Breast epithelium (tissue), 4 donors: ENCODE results near the gene NSUN3. TPM values are rescaled to one million over a fixed set of nuclear protein-coding genes. Genes with fewer than 3 reads are reported as not detected.

Experiments
- DNase-seq, 2 donors: peaks; one replicate each; pipeline ENCODE4 v3.0.0-alpha.2; 2019; ENCODE audit warnings: low spot score in 2 of 2
- H3K27ac ChIP-seq, 2 donors: fragments of 200-600 bp; sonication (generic) in 1 of 2; one replicate each; pipeline ENCODE4 v1.5.1; 2016 to 2019; ENCODE audit warnings: mild to moderate bottlenecking in 1 of 2
- H3K27me3 ChIP-seq, 2 donors: fragments of 200-600 bp; sonication (generic) in 1 of 2; one replicate each; pipeline versions ENCODE4 v1.5.1 to v1.6.0; 2017 to 2019; ENCODE audit warnings: control low read depth in 1 of 2, mild to moderate bottlenecking in 1 of 2
- H3K36me3 ChIP-seq: fragments of 200-600 bp; one replicate; pipeline ENCODE4 v1.5.1; 2019
- H3K4me1 ChIP-seq, 2 donors: fragments of 200-600 bp; sonication (generic); one replicate each; pipeline ENCODE4 v1.5.1; 2016 to 2019; ENCODE audit warnings: control low read depth in 1 of 2
- H3K4me3 ChIP-seq, 3 donors: fragments of 200-600 bp; sonication (generic); 1 replicate in 2 of 3; 2 replicates in 1 of 3; pipeline ENCODE4 v1.5.1; 2016 to 2019; ENCODE audit warnings: mild to moderate bottlenecking in 3 of 3, moderate library complexity in 2 of 3
- H3K9me3 ChIP-seq, 2 donors: fragments of 200-600 bp; sonication (generic) in 1 of 2; one replicate each; pipeline ENCODE4 v1.5.1; 2016 to 2019; ENCODE audit warnings: control low read depth in 1 of 2
- CTCF ChIP-seq, 3 donors: fragments of 450-650 bp; IDR thresholded peaks; one replicate each; pipeline ENCODE4 v1.5.1; 2016 to 2017; ENCODE audit warnings: antibody characterized with exemption in 3 of 3, mild to moderate bottlenecking in 3 of 3, moderate library complexity in 3 of 3
- POLR2A ChIP-seq: fragments of 450-650 bp; IDR thresholded peaks from one replicate; pipeline ENCODE4 v1.6.1; 2016; ENCODE audit warnings: antibody characterized with exemption, mild to moderate bottlenecking, moderate library complexity
- POLR2AphosphoS5 ChIP-seq, 3 donors: sonication (generic); formaldehyde crosslinking; IDR thresholded peaks; one replicate each; pipeline ENCODE4 v1.6.1; 2017; ENCODE audit warnings: antibody characterized with exemption in 3 of 3
- intact Hi-C: fragments of 100-400 bp; cut with DNase I; formaldehyde crosslinking; loops from one replicate; pipeline ENCODE4 v1.15.1; 2023; ENCODE audit warnings: low total_unique reads
- total RNA-seq, 3 donors: library from RNA; depleted of rRNA; stranded (reverse); fragments of >200 nt; gene quantifications; one replicate each; pipeline ENCODE4 v1.1.0, GENCODE V29; 2016

The NSUN3 gene
- total RNA-seq = 10 to 100 TPM in 2 of 3 donors, 1 to 10 TPM in 1; 7.4 to 21.4 (median 14.1) TPM

- intact Hi-C loops = no loop called here
- Histone ChIP-seq H3K9me3 (no peaks in the 10 kb centered on the region), H3K36me3 (no peaks in the 10 kb centered on the region), H3K4me3 (peak within 1 kb of the TSS; percentile 71 to 86 (median 75)), H3K27ac (peak within 1 kb of the TSS; percentile 98 to 99), H3K4me1 (no peaks in the 10 kb centered on the region), H3K27me3 (no peaks in the 10 kb centered on the region)
- TF ChIP-seq POLR2AphosphoS5 (IDR thresholded peaks at IDR 0.05) (peak; percentile 61 to 78 (median 62)), CTCF (IDR thresholded peaks at IDR 0.05) (no peak), POLR2A (peak; percentile 22)
- peak; percentile 82 to 88 for DNase-seq
Observed at GRCh38 chr3:94062513-94063404, at the start of gene NSUN3, which contains the start of gene DHFR2. Gene NSUN3 (plus strand): TSS chr3:94063061. CDS start chr3:94063127, 66 bp downstream. Gene DHFR2 (minus strand): TSS chr3:94062916. CDS start chr3:94061511, 1,405 bp downstream.

GRCh38 chr3:94015025-94015424, 47.8 kb upstream of the NSUN3 start:
- no peak for DNase-seq
- TF ChIP-seq POLR2AphosphoS5 (IDR thresholded peaks at IDR 0.05) (no peak), CTCF (IDR thresholded peaks at IDR 0.05) (no peak), POLR2A (no peak)
- Histone ChIP-seq H3K27me3 (no peaks in the 10 kb centered on the region), H3K36me3 (no peaks in the 10 kb centered on the region), H3K4me3 (no peak overlapping the region), H3K27ac (no peak overlapping the region), H3K4me1 (no peaks in the 10 kb centered on the region), H3K9me3 (no peaks in the 10 kb centered on the region)
- intact Hi-C loops = no loop called here

- DNase-seq = no peak
- Histone ChIP-seq H3K9me3 (no peaks in the 10 kb centered on the region), H3K4me3 (no peak overlapping the region), H3K27me3 (no peaks in the 10 kb centered on the region), H3K27ac (no peak overlapping the region), H3K36me3 (peaks cover 4% of the 10 kb centered on the region), H3K4me1 (no peaks in the 10 kb centered on the region)
- TF ChIP-seq CTCF (IDR thresholded peaks at IDR 0.05) (no peak), POLR2A (no peak), POLR2AphosphoS5 (IDR thresholded peaks at IDR 0.05) (no peak)
- intact Hi-C loops = no loop called here
Observed at GRCh38 chr3:94019659-94020058, 43.2 kb upstream of the NSUN3 start.

- intact Hi-C loops = no loop called here
- TF ChIP-seq POLR2A (no peak), CTCF (IDR thresholded peaks at IDR 0.05) (no peak), POLR2AphosphoS5 (IDR thresholded peaks at IDR 0.05) (no peak)
- Histone ChIP-seq H3K27me3 (no peaks in the 10 kb centered on the region), H3K4me1 (no peaks in the 10 kb centered on the region), H3K27ac (no peak overlapping the region), H3K9me3 (no peaks in the 10 kb centered on the region), H3K36me3 (peaks cover 4% of the 10 kb centered on the region), H3K4me3 (no peak overlapping the region)
- DNase-seq = no peak
Observed at GRCh38 chr3:94020293-94020692, 42.6 kb upstream of the NSUN3 start.

GRCh38 chr3:94024385-94024784, 38.5 kb upstream of the NSUN3 start:
- intact Hi-C loops = no loop called here
- DNase-seq = no peak
- TF ChIP-seq POLR2AphosphoS5 (IDR thresholded peaks at IDR 0.05) = no peak
- TF ChIP-seq CTCF (IDR thresholded peaks at IDR 0.05) = no peak
- no peak for TF ChIP-seq POLR2A

More at GRCh38 chr3:94024385-94024784, 38.5 kb upstream of the NSUN3 start:
- Histone ChIP-seq H3K27me3 (no peaks in the 10 kb centered on the region), H3K36me3 (peaks cover 4% of the 10 kb centered on the region), H3K9me3 (no peaks in the 10 kb centered on the region), H3K27ac (no peak overlapping the region), H3K4me3 (no peak overlapping the region), H3K4me1 (no peaks in the 10 kb centered on the region)
